Suppressor macrophage (primary cell): ENCODE data around the gene DAZAP1.
"Not testable (repeated sequence)": the region's sequence is repeated elsewhere in the genome, so short reads cannot be mapped to it uniquely, and the experiment has no call there.

Source experiments
- DNase-seq, 4 experiments: peaks; one replicate each; pipeline ENCODE4 v3.0.0-alpha.2; 2020 to 2022

The DAZAP1 gene

DNA sequence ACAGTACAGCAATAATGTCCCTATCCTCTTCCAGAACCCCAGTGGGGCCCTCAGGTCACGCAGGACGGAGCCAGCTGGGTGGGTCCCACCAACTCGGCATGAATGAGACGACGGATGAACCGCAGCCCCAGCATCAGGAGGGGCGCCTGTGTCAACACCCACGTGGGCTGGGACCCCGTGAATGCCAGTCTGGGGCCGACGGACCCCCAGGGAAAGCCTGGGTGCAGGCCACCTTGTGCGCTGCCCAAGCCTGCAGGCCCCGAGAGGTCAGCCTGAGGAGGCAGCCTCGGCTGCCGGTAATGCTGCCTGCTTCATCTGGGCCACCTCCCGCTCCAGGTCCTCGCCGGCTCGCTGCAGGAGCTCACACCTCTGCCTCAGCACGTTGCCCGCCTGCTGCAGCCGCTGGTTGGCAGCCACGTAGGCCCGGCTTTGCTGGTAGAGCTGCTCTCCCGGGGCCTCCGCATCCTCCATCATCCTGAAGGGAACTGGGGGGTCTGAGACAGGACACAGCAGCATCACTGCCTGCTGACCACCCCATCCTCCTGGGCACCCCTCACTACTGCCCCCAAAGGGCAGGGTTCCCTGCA is 67.5 kb downstream of the DAZAP1 start:
- no peak for DNase-seq

DNA sequence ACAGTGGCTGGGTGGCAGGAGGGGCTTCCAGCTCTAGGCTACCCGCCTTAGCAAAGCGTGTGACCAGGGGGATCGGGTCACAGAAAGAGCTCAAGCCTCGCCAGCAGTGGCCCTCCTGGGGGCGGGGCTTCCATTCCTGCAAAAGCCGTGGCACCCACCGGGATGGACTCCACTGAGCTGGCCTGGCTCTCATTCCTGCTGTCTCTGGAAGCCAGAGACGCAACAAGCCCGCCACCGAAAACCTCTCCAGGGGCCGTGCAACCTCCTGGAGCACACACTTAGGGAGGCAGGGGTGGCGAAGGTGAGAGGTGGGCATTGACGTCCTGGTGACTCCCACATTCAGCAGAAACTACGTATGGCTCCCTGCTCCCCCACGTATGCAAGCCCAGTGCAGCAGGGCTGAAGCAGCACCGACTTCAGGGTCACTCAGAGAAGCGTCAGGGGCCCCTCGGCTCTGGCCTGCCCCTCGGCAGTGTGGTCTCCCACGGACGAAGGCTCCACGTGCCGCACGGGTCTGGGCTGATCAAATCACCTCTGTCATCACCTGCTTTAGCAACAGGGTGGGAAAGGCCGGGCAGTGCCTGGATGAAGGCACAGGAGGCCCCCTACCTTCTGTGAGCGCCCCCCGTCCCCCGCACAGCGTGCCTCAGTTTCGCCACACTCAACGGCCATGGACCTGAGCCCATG is 68.5 kb downstream of the DAZAP1 start:
- DNase-seq: no peak

DNA sequence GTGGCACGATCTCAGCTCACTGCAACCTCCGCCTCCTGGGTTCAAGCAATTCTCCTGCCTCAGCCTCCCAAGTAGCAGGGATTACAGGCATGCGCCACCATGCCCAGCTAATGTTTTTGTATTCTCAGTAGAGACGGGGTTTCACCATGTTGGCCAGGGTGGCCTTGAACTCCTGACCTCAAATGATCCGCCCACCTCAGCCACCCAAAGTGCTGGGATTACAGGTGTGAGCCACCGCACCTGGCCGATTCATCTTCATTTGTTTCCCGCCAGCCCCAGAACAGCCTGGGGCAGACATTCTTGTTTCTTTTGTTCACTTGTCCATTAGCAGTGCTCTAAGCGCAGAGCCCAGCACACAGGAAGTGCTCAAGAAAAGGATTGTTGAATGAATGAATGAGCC is 69.7 kb downstream of the DAZAP1 start:
- DNase-seq: not testable (repeated sequence)

DNA sequence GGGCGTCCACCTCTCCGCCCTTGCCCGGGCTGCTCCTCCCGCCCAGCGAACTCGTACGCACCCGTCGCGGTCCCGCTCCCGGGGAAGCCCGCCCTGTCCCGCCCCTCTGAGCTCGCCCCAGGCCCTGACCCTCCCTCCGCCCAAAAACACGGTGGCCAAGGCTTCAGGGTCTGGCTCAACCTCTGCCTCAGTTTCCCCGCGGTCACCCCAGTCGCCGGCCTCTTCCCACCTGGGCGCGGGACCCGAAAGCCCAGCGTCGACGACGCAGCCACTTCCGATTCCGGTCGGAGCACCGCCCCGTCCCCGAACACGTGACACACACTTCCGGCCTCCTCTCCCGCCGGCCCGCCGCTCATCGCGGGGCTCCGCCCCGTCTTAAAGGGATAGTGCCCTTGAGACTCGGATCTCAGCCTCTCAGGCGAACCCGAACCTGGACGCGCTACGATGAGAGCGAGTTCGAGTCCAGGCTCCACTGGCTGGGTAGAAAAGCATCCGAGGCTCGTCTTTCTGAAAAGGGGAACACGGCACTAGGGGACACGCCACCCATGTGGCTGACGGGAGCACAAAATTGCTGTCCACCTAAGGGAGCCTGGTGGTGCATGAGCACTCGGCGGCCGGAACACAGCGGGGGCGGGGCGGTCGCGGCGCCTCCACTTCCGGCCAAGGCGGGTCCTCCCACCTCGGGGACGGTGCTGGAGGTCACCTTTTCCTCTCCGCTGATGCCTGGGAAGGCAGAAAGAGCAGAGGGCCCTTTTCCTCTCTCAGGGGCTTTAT is 71.7 kb downstream of the DAZAP1 start, which contains the start of gene C19orf25:
Gene C19orf25 (minus strand): TSS at position 282 of the 774 bp plus-strand sequence. CDS start 312 bp downstream, outside the sequence.
- peak; percentile 96 to 98 (median 97) for DNase-seq

DNA sequence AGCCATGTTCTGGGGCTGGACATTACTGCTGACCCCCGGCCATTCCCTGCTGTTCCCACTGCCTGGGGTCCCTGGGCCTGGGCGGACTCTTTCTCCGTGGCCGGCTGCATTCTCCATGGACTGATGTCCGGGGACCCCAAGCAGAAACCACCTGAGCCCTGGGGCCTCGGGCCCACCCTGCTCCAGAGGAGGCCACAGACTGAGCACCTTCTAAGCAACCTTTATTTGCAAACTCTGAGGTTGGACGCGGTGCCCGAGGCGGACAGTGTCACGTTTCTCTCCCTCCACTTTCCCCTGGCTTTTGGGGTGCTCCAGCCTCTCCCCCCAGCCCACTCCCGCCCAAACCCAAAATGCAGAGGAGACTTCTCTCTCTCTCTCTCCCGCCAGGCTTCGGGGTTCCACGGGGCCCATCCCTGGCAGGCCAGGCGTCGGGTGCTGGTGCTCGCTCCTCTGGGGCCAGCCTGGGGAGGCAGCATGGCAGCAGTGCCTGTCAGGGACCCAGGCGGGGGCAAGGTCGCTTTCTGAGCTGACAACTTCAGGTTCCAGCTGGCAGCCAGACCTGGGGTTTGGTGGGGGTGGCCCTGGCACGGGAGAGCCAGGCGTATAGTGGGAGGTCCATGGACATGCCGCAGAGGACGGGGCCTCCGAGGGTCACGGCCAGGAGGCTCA is 74.0 kb downstream of the DAZAP1 start:
- no peak for DNase-seq

DNA sequence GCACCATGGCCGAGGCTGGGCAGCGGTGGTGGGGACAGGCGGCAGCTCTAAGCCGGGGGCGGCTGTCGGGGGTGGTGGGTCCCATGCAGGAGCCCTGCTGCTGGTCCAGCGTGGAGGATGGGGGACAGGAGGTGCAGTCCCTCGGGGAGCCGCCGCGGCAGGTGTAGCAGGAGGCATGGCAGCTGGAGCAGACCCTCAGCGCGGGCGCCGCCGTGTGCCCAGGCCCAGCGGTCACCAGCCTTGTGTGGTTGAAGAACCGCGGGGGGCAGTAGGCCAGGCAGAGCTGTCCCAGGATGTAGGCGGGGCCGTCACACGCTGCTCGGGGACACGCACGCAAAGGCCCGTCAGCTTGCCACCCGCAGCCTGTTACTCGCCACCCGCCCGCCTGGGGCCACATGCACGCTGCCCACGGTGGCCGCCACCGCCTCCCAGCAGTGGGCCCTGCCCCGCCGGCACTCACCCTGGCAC is 74.5 kb downstream of the DAZAP1 start:
- DNase-seq: no peak

DNA sequence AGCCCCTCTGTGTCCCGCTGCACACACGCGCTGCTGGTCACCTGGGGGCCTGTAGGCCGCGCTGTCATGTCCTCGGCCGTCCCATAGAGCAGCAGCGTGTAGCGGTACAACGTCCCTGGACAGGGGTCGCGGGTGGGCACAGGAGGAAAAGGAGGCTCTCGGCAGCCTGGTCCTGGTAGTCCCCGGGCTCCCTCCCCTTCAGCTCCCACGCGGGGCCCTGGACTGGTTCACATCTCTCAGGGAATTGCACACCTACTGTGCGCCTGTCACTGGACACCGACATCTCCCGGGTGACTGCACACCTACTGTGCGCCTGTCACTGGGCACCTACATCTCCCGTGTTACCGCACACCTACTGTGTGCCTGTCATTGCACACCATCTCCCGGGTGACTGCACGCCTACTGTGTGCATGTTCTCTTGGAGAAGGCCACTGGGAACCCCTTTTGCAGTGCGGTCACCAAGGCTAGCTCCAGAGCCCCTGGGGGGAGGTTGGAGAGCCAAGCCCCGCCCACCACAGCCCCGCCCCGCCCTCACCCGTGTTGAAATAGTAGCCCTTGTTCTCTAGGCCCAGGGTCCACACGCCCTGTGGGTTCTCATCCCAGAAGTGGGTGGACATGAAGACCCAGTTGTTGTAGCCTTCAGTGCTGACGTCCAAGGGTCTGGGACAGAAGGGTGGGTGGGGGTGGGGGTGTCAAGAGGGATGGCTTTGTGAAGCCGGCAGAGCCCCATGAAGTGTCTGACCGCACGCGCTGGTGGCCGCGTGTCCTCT is 75.2 kb downstream of the DAZAP1 start:
- DNase-seq: no peak

DNA sequence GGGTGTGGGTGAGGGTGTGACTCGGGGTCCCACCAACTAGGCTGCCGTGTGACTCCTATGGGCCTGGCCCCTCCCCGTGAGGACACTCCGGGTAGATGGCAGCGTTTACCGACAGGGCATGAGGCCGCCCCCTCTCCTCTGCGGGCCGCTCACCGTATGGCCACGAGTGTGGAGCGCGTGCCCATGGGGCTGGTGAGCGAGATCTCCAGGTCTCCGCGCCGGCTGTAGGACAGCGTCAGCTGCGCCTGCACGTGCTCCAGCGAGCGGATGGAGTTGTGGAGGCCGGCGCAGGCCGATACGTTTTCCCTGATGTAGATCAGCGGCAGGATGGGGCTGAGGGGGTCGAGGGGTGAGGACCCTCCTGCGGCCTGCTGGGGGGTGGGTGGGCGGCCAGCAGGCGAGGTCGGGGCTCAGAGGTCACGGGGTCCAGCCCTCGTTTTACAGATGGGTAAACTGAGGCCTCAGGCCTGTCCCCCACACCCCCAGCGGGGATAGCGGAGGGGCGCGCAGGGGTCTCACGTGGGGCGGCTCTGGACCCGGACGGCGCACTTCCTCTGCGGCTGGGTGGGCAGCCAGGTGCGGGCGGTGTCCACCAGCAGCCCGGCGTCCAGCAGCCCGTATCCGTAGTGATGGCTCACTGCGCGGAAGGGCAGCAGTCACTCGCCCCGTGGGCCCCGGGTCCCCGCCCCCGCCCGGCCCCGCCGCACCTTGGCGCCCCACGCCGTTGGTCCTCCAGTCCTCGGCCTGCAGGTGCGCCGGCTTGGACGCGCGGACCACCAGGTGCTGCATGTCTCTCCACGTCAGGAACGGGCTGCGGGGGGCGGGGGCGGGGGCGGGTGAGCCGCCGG is 76.0 kb downstream of the DAZAP1 start:
- DNase-seq: no peak

DNA sequence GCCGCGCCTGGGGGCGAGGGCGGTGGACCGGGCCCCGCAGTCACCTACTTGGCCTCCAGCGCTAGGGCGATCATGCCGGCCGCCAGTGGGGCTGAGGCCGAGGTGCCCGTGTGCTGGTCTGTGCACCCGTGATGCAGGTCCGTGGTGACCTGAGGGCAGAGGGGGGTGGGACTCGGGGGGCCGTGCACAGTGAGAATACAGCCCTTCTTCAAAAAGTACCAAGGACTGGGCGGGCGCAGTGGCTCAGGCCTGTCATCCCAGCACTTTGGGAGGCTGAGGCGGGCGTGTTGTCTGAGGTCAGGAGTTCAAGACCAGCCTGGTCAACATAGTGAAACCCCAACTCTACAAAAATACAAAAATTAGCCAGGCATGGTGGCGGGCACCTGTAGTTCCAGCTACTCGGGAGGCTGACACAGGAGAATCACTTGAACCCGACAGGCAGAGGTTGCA is 76.6 kb downstream of the DAZAP1 start:
- DNase-seq: no peak
